ENCODE measurements around the gene PHETA1. TPM values are rescaled to one million over a fixed set of nuclear protein-coding genes. Genes with fewer than 3 reads are reported as not detected.

The PHETA1 gene
- total and polyA plus RNA-seq, 10 of the 15 experiments (the other 5 are each of a cell fraction or from before 2014, with no cell fraction given), result 0.02 to 1.3 (median 0.51) TPM; not detected in 1

- TF ChIP-seq, protein P1, sequence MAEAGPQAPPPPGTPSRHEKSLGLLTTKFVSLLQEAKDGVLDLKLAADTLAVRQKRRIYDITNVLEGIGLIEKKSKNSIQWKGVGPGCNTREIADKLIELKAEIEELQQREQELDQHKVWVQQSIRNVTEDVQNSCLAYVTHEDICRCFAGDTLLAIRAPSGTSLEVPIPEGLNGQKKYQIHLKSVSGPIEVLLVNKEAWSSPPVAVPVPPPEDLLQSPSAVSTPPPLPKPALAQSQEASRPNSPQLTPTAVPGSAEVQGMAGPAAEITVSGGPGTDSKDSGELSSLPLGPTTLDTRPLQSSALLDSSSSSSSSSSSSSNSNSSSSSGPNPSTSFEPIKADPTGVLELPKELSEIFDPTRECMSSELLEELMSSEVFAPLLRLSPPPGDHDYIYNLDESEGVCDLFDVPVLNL (IDR thresholded peaks at IDR 0.05; ENCODE audit: low read depth, low read length), result no peak
- TF ChIP-seq POU2F2 (IDR thresholded peaks at IDR 0.05; ENCODE audit: borderline replicate concordance, low read depth, low read length) (no peak), NBN (IDR thresholded peaks at IDR 0.05) (no peak), BCL11A (IDR thresholded peaks at IDR 0.05; ENCODE audit: low read depth, low read length) (no peak), LARP7 (IDR thresholded peaks at IDR 0.05) (no peak), NR2C1 (IDR thresholded peaks at IDR 0.05) (no peak), RCOR1 (conservative IDR thresholded peaks at IDR 0.05; ENCODE audit: low read depth, low read length) (no peak)
- TF ChIP-seq, protein P2, sequence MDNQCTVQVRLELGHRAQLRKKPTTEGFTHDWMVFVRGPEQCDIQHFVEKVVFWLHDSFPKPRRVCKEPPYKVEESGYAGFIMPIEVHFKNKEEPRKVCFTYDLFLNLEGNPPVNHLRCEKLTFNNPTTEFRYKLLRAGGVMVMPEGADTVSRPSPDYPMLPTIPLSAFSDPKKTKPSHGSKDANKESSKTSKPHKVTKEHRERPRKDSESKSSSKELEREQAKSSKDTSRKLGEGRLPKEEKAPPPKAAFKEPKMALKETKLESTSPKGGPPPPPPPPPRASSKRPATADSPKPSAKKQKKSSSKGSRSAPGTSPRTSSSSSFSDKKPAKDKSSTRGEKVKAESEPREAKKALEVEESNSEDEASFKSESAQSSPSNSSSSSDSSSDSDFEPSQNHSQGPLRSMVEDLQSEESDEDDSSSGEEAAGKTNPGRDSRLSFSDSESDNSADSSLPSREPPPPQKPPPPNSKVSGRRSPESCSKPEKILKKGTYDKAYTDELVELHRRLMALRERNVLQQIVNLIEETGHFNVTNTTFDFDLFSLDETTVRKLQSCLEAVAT (IDR thresholded peaks at IDR 0.05), result no peak
These were observed 5.3 kb downstream of the PHETA1 start (continued) for GRCh38 chr12:111363578-111363977.

- H3K4me1 ChIP-seq (ENCODE audit: control insufficient read depth, insufficient read depth, low read length), result no peaks in the 10 kb centered on the region
- intact Hi-C loops (cut with micrococcal nuclease; ENCODE audit: unreplicated experiment) (no loop called here), in situ Hi-C loops (cut with MboI) (no loop called here)
- ChIA-PET POLR2A (no interaction called here), CTCF (no interaction called here), SMC1A (ENCODE audit: uncharacterized antibody, unreplicated experiment) (no interaction called here), RAD21 (ENCODE audit: unreplicated experiment) (no interaction called here)
- no peaks in the 10 kb centered on the region; a peak in 1 of 4 replicates for H3K27me3 ChIP-seq (replicated peaks in 1 of 2; ENCODE audit: control insufficient read depth in 2 of 2, insufficient read depth in 2 of 2, low read length in 1 of 2)
- H3K4me3 ChIP-seq, result no peak overlapping the region
- BruUV-seq (replicated peaks), result no TSS peak
- no peak overlapping the region for H2AFZ ChIP-seq (ENCODE audit: control insufficient read depth, low read depth, low read length)
- H3K9me3 ChIP-seq (replicated peaks; ENCODE audit: control insufficient read depth, insufficient read depth, low read length), result no peaks in the 10 kb centered on the region
- H3K79me2 ChIP-seq (ENCODE audit: control insufficient read depth, insufficient read depth, low read length), result no peaks in the 10 kb centered on the region
- DNase-seq (ENCODE audit: low read depth, low spot score), result no peak
- ATAC-seq, result no peak
- no peaks in the 10 kb centered on the region for H3K36me3 ChIP-seq (ENCODE audit: control insufficient read depth in 2 of 2, insufficient read depth in 2 of 2, low read length in 1 of 2)
- H3K27ac ChIP-seq (ENCODE audit: control insufficient read depth, insufficient read depth), result no peak overlapping the region
- no peak overlapping the region for H3K9ac ChIP-seq (ENCODE audit: control insufficient read depth, insufficient read depth, low read length)
- no peak for FAIRE-seq
- no peak overlapping the region for H3K4me2 ChIP-seq (ENCODE audit: control insufficient read depth, insufficient read depth)
- H4K20me1 ChIP-seq (ENCODE audit: control insufficient read depth, insufficient read depth), result no peaks in the 10 kb centered on the region
- WGBS (ENCODE audit: insufficient coverage, insufficient replicate concordance, low lambda C conversion rate, missing lambda C conversion rate), result 88% methylated on average over 47 of the region's 59 CpGs
- no peak for TF ChIP-seq SMAD1 (IDR thresholded peaks at IDR 0.05; ENCODE audit: low read depth, partially characterized antibody)
- TF ChIP-seq TAF1 (IDR thresholded peaks at IDR 0.05; ENCODE audit: borderline replicate concordance, low read depth, low read length), result no peak
- TF ChIP-seq, protein P1 (IDR thresholded peaks at IDR 0.05; ENCODE audit: low read depth, low read length), result no peak
- TF ChIP-seq, protein P3, sequence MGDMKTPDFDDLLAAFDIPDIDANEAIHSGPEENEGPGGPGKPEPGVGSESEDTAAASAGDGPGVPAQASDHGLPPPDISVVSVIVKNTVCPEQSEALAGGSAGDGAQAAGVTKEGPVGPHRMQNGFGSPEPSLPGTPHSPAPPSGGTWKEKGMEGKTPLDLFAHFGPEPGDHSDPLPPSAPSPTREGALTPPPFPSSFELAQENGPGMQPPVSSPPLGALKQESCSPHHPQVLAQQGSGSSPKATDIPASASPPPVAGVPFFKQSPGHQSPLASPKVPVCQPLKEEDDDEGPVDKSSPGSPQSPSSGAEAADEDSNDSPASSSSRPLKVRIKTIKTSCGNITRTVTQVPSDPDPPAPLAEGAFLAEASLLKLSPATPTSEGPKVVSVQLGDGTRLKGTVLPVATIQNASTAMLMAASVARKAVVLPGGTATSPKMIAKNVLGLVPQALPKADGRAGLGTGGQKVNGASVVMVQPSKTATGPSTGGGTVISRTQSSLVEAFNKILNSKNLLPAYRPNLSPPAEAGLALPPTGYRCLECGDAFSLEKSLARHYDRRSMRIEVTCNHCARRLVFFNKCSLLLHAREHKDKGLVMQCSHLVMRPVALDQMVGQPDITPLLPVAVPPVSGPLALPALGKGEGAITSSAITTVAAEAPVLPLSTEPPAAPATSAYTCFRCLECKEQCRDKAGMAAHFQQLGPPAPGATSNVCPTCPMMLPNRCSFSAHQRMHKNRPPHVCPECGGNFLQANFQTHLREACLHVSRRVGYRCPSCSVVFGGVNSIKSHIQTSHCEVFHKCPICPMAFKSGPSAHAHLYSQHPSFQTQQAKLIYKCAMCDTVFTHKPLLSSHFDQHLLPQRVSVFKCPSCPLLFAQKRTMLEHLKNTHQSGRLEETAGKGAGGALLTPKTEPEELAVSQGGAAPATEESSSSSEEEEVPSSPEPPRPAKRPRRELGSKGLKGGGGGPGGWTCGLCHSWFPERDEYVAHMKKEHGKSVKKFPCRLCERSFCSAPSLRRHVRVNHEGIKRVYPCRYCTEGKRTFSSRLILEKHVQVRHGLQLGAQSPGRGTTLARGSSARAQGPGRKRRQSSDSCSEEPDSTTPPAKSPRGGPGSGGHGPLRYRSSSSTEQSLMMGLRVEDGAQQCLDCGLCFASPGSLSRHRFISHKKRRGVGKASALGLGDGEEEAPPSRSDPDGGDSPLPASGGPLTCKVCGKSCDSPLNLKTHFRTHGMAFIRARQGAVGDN (IDR thresholded peaks at IDR 0.05), result no peak
- no peak for TF ChIP-seq RAD21 (IDR thresholded peaks at IDR 0.05; ENCODE audit: insufficient read depth, low read depth, low read length)
- TF ChIP-seq CBX3 (IDR thresholded peaks at IDR 0.05; ENCODE audit: borderline replicate concordance, low read depth), result no peak
- no peak for TF ChIP-seq KDM1A (IDR thresholded peaks at IDR 0.05; ENCODE audit: borderline replicate concordance)
- TF ChIP-seq SREBF2 (IDR thresholded peaks at IDR 0.05; ENCODE audit: low read length), result no peak
- no peak for TF ChIP-seq ZNF384 (IDR thresholded peaks at IDR 0.05; ENCODE audit: borderline replicate concordance, low read depth, low read length)
These were observed 6.0 kb downstream of the PHETA1 start for GRCh38 chr12:111362687-111363475.

Data from GM12878 (cell line).